Measurements from ENCODE around the gene SIPA1L3. TPM values are rescaled to one million over a fixed set of nuclear protein-coding genes. Genes with fewer than 3 reads are reported as not detected.

Gene SIPA1L3
- total and polyA plus RNA-seq, 2 experiments from 2014 or later = 15.7 to 54.1 TPM

GRCh38 chr19:37942516-37942902 is 35.5 kb downstream of the SIPA1L3 start:
- Histone ChIP-seq H3K27ac (ENCODE audit: low read depth) (no peak overlapping the region), H3F3A (replicated peaks; ENCODE audit: low read depth) (peaks cover 3% of the 10 kb centered on the region; the same call in 1 of the 2 replicates), H3K4me1 (ENCODE audit: insufficient read depth) (no peaks in the 10 kb centered on the region), H2AFZ (no peak overlapping the region), H3K79me2 (replicated peaks; ENCODE audit: insufficient read depth) (peaks cover 86% of the 10 kb centered on the region), H4K20me1 (replicated peaks; ENCODE audit: insufficient read depth) (peaks cover 23% of the 10 kb centered on the region), H3K9me2 (ENCODE audit: insufficient read depth) (no peaks in the 10 kb centered on the region), H3K27me3 (ENCODE audit: insufficient read depth) (no peaks in the 10 kb centered on the region), H3K36me3 (ENCODE audit: insufficient read depth) (0 out of 2 replicates have a peak, but pooled peaks cover 4% of the 10 kb centered on the region), H3K4me3 (no peak overlapping the region), H3K4me2 (no peak overlapping the region)
- ATAC-seq (no peak), DNase-seq (ENCODE audit: low spot score) (no peak)
- Mint-ChIP-seq H3K4me3 (no peak overlapping the region), H3K27me3 (ENCODE audit: insufficient read depth, low read depth, poor library complexity) (peaks cover 2% of the 10 kb centered on the region), H3K27ac (no peak overlapping the region), H3K9me3 (peaks cover 6% of the 10 kb centered on the region; the same call in 2 of the 3 replicates), H3K36me3 (ENCODE audit: low read depth) (peaks cover 17% of the 10 kb centered on the region), H3K4me1 (peaks cover 6% of the 10 kb centered on the region)
- TF ChIP-seq CREB1 (CRISPR knock-in tag; IDR thresholded peaks at IDR 0.05; ENCODE audit: low read depth) = no peak
- no peak for TF ChIP-seq CTCF (conservative IDR thresholded peaks at IDR 0.05; ENCODE audit: low read depth in 2 of 2)
- TF ChIP-seq, protein P1, sequence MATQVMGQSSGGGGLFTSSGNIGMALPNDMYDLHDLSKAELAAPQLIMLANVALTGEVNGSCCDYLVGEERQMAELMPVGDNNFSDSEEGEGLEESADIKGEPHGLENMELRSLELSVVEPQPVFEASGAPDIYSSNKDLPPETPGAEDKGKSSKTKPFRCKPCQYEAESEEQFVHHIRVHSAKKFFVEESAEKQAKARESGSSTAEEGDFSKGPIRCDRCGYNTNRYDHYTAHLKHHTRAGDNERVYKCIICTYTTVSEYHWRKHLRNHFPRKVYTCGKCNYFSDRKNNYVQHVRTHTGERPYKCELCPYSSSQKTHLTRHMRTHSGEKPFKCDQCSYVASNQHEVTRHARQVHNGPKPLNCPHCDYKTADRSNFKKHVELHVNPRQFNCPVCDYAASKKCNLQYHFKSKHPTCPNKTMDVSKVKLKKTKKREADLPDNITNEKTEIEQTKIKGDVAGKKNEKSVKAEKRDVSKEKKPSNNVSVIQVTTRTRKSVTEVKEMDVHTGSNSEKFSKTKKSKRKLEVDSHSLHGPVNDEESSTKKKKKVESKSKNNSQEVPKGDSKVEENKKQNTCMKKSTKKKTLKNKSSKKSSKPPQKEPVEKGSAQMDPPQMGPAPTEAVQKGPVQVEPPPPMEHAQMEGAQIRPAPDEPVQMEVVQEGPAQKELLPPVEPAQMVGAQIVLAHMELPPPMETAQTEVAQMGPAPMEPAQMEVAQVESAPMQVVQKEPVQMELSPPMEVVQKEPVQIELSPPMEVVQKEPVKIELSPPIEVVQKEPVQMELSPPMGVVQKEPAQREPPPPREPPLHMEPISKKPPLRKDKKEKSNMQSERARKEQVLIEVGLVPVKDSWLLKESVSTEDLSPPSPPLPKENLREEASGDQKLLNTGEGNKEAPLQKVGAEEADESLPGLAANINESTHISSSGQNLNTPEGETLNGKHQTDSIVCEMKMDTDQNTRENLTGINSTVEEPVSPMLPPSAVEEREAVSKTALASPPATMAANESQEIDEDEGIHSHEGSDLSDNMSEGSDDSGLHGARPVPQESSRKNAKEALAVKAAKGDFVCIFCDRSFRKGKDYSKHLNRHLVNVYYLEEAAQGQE (IDR thresholded peaks at IDR 0.05; ENCODE audit: unreplicated experiment) = no peak
- no peak for TF ChIP-seq ZNF331 (CRISPR knock-in tag; IDR thresholded peaks at IDR 0.05; ENCODE audit: low read depth)
- TF ChIP-seq JUNB (IDR thresholded peaks at IDR 0.05; ENCODE audit: unreplicated experiment) = no peak
- no peak for TF ChIP-seq STAT1 (IDR thresholded peaks at IDR 0.05; ENCODE audit: unreplicated experiment)
- no peak for TF ChIP-seq POLR2AphosphoS5 (IDR thresholded peaks at IDR 0.05; ENCODE audit: low read depth)
- TF ChIP-seq ETS1 (IDR thresholded peaks at IDR 0.05) = no peak
- no peak for TF ChIP-seq EZH2 (IDR thresholded peaks at IDR 0.05; ENCODE audit: low read depth, unreplicated experiment)
- TF ChIP-seq NANOG (IDR thresholded peaks at IDR 0.05; ENCODE audit: borderline replicate concordance) = no peak
- no peak for TF ChIP-seq EZH2phosphoT487 (IDR thresholded peaks at IDR 0.05; ENCODE audit: unreplicated experiment)
- TF ChIP-seq, protein P2, sequence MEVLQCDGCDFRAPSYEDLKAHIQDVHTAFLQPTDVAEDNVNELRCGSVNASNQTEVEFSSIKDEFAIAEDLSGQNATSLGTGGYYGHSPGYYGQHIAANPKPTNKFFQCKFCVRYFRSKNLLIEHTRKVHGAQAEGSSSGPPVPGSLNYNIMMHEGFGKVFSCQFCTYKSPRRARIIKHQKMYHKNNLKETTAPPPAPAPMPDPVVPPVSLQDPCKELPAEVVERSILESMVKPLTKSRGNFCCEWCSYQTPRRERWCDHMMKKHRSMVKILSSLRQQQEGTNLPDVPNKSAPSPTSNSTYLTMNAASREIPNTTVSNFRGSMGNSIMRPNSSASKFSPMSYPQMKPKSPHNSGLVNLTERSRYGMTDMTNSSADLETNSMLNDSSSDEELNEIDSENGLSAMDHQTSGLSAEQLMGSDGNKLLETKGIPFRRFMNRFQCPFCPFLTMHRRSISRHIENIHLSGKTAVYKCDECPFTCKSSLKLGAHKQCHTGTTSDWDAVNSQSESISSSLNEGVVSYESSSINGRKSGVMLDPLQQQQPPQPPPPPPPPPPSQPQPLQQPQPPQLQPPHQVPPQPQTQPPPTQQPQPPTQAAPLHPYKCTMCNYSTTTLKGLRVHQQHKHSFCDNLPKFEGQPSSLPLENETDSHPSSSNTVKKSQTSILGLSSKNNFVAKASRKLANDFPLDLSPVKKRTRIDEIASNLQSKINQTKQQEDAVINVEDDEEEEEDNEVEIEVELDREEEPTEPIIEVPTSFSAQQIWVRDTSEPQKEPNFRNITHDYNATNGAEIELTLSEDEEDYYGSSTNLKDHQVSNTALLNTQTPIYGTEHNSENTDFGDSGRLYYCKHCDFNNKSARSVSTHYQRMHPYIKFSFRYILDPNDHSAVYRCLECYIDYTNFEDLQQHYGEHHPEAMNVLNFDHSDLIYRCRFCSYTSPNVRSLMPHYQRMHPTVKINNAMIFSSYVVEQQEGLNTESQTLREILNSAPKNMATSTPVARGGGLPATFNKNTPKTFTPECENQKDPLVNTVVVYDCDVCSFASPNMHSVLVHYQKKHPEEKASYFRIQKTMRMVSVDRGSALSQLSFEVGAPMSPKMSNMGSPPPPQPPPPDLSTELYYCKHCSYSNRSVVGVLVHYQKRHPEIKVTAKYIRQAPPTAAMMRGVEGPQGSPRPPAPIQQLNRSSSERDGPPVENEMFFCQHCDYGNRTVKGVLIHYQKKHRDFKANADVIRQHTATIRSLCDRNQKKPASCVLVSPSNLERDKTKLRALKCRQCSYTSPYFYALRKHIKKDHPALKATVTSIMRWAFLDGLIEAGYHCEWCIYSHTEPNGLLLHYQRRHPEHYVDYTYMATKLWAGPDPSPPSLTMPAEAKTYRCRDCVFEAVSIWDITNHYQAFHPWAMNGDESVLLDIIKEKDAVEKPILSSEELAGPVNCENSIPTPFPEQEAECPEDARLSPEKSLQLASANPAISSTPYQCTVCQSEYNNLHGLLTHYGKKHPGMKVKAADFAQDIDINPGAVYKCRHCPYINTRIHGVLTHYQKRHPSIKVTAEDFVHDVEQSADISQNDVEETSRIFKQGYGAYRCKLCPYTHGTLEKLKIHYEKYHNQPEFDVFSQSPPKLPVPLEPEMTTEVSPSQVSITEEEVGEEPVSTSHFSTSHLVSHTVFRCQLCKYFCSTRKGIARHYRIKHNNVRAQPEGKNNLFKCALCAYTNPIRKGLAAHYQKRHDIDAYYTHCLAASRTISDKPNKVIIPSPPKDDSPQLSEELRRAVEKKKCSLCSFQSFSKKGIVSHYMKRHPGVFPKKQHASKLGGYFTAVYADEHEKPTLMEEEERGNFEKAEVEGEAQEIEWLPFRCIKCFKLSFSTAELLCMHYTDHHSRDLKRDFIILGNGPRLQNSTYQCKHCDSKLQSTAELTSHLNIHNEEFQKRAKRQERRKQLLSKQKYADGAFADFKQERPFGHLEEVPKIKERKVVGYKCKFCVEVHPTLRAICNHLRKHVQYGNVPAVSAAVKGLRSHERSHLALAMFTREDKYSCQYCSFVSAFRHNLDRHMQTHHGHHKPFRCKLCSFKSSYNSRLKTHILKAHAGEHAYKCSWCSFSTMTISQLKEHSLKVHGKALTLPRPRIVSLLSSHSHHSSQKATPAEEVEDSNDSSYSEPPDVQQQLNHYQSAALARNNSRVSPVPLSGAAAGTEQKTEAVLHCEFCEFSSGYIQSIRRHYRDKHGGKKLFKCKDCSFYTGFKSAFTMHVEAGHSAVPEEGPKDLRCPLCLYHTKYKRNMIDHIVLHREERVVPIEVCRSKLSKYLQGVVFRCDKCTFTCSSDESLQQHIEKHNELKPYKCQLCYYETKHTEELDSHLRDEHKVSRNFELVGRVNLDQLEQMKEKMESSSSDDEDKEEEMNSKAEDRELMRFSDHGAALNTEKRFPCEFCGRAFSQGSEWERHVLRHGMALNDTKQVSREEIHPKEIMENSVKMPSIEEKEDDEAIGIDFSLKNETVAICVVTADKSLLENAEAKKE (CRISPR knock-in tag; IDR thresholded peaks at IDR 0.05) = no peak
- TF ChIP-seq ZNF114 (CRISPR knock-in tag; IDR thresholded peaks at IDR 0.05) = no peak

All from GM23338 (cell line).